NCI-H1092 (cell line): ENCODE data around the gene ATPAF1.

Experiments used
- DNase-seq: peaks from one replicate; lab custom pipeline; 2025; lab: John Stamatoyannopoulos, UW

Gene ATPAF1

DNA sequence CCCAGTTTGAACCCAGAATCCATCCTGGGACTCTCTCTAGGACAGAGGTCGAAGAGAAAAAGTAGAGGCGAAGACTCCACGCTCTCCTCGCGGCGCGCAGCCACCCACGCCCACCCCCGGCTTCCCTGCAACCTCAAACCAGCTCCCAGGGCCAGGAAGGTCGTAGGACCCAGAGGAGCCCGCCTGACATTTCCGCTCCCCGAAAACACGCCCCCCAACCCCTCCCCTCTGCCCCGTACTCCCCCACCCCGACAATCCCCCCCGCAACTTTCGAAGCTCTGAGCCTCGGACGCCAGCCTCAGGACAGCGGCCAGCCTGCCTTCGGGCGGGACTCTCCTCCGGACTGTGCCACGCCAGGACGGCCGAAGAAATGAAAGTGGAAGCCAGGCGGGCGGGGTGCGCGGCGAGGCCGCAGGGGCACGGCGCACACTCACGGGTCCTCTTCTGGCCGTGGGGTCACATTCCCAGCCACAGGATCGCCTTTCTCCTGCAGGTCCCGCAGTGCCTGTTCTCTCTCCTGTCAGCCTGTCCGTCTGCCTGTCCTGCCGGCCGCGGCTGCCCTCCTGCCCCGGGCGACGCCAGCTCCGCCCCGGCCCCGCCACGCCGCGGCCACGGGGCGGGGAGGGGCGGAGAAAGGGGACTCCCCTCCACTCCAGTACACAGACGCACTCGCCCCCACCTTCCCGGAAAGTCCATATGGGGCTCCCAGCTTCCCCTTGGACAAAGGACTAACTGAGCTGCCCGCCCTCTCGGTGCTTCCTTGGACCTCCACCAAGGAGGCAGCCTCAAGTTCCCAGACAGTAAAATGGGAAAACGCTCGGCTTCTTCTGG is 51.7 kb downstream of the ATPAF1 start, which contains the start of gene MOB3C:
Gene MOB3C, minus strand, starts transcription at position 535 of the 831 bp plus-strand sequence. CDS start 3,490 bp downstream, outside the sequence.
- no peak for DNase-seq

DNA sequence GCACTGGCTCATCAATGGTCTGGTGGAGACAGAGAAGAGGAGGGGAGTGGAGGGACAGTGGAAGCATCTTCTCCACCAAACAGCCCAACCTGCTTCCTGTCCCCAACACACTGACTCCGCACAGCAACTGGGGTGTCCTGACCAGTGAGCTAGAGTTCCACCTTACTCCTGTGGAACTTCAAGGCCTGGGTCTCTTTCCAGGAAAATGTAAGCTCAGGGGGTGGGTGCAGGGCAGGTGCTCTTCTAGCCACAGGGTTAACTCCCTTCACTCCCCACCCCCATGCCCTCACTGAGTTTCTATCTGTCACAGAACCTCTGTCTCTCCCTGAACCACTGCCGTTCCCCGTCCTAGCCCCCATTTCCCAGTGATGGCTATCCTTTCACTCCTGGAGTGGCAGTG is 52.4 kb downstream of the ATPAF1 start:
- no peak for DNase-seq

DNA sequence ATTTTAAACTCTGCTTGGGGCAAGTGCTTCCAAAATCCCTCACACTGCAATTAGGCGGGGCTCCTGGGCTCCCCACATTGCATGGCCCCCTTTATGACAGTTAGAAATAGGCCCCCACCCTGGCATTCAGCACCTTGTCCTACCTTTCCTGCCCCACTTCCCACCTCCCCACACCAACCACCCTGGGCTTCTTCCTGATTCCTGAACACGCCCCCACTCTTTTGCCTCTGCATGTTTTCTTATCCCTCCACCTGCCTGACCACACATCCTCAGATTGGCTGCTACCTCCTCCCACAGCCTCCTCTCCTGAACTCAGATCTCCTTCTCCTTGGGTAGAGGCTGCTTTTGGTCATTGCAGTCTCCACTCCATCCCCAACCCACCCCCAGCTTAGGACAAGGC is 53.1 kb downstream of the ATPAF1 start:
- DNase-seq = no peak

- no peak for DNase-seq
Measured at GRCh38 chr1:46614604-46614984, 53.6 kb downstream of the ATPAF1 start.

- no peak for DNase-seq
Measured at GRCh38 chr1:46613661-46614603, 54.2 kb downstream of the ATPAF1 start.

DNA sequence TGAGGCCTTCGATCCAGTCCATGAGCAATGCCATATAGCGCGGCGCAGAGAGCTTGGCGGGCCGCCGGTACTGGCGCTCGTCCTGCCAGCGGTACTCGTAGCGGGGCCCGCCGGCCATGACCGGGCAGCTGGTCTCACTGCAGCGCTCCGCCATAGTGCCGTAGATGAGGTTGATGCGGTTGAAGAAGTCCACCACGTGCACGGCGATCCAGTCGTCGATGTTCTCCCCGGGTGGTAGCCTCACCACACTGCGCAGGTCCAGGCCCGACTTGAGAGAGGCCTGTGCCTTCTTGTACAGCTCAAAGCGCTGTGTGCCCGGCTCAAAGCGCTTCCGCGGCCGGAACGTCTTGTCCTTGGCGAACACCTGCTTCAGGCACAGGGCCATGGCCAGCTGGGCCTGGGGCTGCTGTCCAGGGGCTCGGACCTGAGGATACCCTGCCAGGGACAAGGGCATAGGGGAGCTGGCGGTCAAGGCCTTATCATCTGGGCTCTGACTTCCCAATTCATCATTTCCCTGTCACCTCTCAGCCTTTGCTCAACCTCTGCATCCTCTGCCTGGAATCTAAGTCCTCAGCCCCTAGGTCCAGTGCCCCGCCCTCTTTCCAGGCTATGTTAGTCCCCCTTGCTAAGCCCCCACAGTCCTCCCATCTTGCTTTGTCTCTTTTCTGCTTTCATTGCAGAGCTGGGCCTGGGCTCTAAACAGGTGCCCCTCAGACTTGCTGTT is 55.1 kb downstream of the ATPAF1 start:
- no peak for DNase-seq

DNA sequence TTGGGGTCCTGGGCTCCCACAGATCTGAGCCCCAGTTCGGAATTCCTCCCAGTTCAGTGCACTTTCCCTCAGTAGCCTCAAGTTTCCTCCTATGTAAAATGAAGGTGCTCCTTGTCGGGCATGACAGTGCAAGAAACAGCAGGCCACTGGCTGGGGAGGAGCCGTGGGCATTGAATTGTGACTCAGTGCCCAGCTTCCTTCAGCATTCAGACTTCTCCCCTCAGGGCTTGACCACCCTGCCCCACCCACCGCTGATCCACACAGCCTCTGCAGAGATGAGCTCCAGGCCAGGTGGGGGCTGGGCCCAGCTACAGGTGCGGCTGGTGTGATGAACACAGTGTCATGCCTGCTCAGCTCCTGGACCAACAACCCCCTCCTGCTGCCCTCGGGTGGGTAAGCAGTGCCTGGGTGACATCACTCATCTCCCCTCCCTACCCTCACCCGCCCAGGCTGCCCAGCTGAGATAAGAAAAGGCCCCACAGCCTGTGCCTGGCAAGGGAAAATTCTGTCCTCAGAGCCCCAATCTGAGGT is 56.4 kb downstream of the ATPAF1 start:
- no peak for DNase-seq

DNA sequence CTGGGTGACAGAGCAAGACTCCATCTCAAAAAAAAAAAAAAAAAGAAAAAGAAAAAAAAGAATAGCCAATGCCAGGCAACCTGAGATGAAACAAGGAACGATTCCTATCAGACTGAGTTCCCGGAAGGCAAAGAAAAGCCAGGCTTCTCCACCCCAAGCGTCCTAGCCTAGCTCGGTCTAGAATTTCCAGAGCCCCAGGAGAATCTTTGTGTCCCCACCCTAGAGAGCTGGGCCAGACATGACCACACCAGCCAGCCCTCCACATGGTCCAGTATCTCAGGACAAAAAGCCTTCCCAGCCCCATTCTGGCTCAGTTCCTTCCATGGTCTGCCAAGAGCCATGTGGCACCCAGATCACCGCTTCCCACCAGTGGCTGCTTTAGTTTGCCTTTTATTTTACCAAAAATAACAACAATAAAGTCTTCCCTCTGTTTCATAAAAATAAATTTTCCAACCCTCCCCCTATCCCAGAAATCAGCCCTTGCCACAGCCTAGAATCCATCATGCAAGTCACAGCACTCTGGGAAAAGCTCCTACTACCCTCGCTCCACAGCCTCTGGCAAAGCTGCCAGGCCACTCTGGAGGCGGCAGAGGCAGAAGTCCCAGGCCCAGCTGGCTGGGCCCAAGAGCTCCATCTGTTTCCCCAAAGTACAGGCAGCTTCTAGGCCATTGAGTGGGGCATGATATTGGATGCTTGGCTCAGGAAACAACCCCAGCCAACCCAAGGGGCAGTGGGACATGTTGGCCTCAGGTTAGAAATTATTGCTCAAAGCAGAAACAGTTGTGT is 60.6 kb downstream of the ATPAF1 start:
- no peak for DNase-seq

GRCh38 chr1:46606255-46606965 is 61.8 kb downstream of the ATPAF1 start:
- peak; percentile 32 for DNase-seq

DNA sequence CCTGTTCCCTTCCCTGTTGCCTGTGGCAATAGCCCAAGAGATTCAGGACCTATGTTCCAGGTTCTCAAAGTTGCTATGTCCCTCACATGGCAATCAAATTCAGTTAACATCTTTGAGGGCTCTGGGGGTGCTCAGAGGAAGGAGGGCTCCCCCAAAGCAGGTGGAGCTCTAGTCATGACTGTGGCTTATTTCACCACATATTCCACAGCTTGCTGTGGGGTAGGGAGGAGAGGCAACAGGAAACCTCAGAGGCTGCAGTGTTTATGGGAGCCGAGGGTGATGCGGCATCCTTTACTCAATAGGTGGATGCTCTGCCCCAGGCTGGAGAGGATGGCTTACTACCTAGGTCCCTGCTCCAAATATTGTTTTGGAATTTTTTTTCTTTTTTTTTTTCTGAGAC is 62.9 kb downstream of the ATPAF1 start:
- DNase-seq = no peak

DNA sequence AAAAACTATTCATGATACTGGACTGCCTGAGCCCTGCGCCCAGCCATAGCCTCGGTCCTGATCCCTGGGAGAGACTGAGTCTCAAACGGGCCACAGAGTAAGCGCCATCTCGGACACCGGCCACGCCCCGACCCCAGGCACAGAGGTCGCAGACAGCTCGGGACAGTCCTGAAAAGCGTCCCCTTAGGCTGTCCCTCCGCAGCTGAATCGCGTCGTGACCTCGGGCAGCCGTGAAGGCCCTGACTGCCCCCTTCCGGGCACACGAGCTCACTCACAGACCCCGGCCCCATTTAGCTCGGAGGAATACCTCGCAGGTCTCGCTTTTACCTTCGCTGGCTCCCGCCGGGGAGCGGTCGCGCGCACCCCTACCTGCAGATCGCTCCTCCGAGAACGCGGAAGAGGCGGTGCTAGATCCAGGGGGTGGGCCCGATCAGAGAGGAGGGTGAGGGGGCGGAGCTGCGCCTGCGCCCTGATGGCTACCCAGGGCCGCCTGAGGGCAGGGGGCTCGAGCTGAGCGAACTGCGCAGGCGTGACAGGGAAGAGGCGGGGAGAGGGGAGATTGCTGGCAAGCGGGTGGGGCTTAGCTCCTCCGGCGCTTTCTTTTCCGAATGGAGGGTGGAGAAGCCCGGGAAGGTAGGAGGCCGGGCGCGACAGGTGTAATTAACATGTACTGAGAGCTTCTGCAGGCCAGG is 64.2 kb downstream of the ATPAF1 start, which contains the start of gene MKNK1:
Gene MKNK1, minus strand, starts transcription at position 411 of the 692 bp plus-strand sequence. CDS start 20,941 bp downstream, outside the sequence.
- peak; percentile 21 for DNase-seq

DNA sequence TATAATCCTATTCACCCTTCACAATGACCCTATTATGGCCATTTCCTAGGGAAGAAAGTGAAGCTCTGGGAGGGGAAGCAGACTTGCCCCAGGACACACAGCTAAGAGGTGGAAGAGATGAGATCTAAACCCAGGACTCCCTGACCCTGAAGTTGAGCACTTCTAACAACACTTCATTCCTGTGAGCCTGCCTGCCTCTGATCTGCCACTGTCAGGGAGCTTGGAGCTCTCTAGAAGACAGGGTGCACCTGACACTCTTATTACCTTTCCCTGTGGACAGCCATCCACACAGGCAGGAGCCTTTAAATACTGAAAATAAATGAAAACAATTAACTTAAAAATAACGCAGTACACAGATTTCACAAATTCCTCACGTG is 64.7 kb downstream of the ATPAF1 start:
- DNase-seq = no peak

GRCh38 chr1:46601257-46602007 is 66.7 kb downstream of the ATPAF1 start:
- DNase-seq = no peak

DNA sequence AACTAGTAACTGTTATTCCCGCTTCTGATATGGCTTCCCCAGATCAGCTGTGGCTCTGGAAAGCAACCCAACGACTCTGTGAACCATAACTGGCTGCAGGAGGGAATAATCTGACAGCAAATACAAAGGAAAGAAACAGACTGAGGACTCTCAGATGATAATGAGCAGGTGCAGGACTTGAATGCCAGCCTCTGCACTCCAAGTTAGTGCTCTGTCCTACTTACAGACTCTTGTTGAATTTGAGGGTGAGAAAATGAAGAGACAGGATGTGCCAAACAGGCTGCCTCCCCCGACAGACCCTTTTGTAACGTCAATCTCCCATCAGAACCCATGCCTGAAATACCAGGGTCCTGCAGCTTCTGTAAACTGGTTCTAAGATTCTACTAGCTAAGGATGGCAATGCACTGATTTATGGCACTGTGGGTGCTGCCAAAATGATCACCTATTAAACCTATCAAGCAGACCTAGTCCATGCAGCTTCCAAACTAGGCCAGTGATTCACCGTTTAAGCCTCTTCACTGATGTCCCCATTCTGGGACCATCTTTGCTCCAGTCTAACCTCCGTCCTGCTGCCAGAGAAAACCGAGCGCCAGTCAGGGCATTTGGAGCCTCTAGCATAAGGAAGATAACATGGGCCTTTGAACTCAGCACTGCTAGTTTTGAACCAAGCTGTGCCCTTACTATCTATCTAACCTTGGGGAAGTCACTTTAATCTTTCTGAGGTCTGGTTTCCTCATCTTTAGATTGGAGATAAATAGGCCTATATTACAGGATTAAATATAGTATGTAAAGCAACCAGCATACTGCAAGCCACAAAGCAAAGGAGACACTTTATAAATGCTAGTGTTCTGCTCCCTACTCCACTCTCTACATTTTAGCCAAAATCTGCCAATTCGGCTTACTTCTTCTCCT is 68.8 kb downstream of the ATPAF1 start:
- DNase-seq = no peak

DNA sequence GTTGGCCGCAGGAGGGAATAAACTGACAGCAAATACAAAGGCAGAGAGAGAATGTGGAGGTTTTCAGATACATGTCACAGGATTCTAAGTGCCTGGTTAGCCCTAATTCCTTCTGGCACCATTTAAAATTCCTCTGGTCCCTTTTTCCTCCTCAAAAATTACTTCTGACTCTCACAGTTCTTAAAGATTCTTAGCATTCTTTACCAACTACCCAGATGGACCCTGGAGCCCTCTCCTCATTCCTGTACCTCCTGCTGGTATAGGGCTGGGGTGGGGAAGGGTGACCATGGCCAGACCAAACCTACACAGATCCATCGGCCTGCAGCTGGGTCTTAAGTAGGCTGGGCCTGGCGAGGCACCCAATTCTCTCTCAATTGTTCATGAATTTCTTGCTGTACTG is 71.3 kb downstream of the ATPAF1 start:
- no peak for DNase-seq

GRCh38 chr1:46596036-46596435 is 72.1 kb downstream of the ATPAF1 start:
- no peak for DNase-seq

- DNase-seq = no peak
Measured at GRCh38 chr1:46595127-46595526, 73.0 kb downstream of the ATPAF1 start.

DNA sequence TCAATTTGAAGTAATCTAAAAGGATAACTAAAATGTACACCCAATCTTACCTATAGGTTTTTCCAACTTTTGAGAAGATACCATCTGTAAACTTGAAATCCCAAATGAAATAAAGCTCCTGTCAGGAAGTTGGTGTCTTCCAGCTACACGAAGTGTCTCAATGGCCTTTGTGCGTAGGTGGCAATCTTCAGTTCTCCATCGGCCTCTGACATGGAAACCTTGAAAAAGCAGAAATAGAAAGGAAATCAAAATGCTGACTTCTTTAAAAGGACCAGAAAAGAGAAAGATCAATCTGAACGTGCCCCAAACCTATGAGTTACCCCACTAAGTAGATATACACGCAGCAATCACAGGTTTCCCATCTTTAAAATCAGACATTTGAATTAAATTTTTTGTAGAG is 74.1 kb downstream of the ATPAF1 start:
- DNase-seq = no peak
